Measurements from ENCODE around the gene SLC17A2. TPM values are rescaled to one million over a fixed set of nuclear protein-coding genes. Genes with fewer than 3 reads are reported as not detected.

SLC17A2 gene
- total and polyA plus RNA-seq, 2 of the 13 experiments (the other 11 are each of a cell fraction or from before 2014, with no cell fraction given): 11.2 to 32.4 TPM

- TF ChIP-seq HNF4G (IDR thresholded peaks at IDR 0.05; ENCODE audit: borderline replicate concordance, low read depth, low read length) (no peak), HNF4G (CRISPR knock-in tag; IDR thresholded peaks at IDR 0.05; ENCODE audit: borderline replicate concordance, low read depth) (no peak), ZSCAN12 (CRISPR knock-in tag; IDR thresholded peaks at IDR 0.05) (no peak), CC2D1A (CRISPR knock-in tag; IDR thresholded peaks at IDR 0.05) (no peak), PCBP1 (IDR thresholded peaks at IDR 0.05; ENCODE audit: borderline replicate concordance, low read depth, low read length) (no peak), ZNF674 (CRISPR knock-in tag; IDR thresholded peaks at IDR 0.05; ENCODE audit: low read depth) (no peak), NBN (conservative IDR thresholded peaks at IDR 0.05) (no peak), HMGXB4 (CRISPR knock-in tag; IDR thresholded peaks at IDR 0.05; ENCODE audit: borderline replicate concordance in 1 of 2, low read depth in 1 of 2) (peak; percentile 45 to 51; a peak in 1 of 4 replicates), SMAD3 (CRISPR knock-in tag; IDR thresholded peaks at IDR 0.05) (no peak), ZHX2 (IDR thresholded peaks at IDR 0.05; ENCODE audit: low read depth) (no peak), ZHX2 (CRISPR knock-in tag; IDR thresholded peaks at IDR 0.05; ENCODE audit: borderline replicate concordance) (no peak), SPEN (CRISPR knock-in tag; IDR thresholded peaks at IDR 0.05; ENCODE audit: low read depth) (no peak), ZBTB14 (CRISPR knock-in tag; IDR thresholded peaks at IDR 0.05) (no peak)
Measured at GRCh38 chr6:25962149-25963127, 31.9 kb upstream of the SLC17A2 start, which contains the start of gene TRIM38 (continued).
